ENCODE results near the gene STYK1. TPM values are rescaled to one million over a fixed set of nuclear protein-coding genes. Genes with fewer than 3 reads are reported as not detected.

The STYK1 gene
- total and polyA plus RNA-seq, 9 of the 15 experiments (the other 6 are each of a cell fraction or from before 2014, with no cell fraction given): 0.31 to 1.8 (median 0.64) TPM

DNA sequence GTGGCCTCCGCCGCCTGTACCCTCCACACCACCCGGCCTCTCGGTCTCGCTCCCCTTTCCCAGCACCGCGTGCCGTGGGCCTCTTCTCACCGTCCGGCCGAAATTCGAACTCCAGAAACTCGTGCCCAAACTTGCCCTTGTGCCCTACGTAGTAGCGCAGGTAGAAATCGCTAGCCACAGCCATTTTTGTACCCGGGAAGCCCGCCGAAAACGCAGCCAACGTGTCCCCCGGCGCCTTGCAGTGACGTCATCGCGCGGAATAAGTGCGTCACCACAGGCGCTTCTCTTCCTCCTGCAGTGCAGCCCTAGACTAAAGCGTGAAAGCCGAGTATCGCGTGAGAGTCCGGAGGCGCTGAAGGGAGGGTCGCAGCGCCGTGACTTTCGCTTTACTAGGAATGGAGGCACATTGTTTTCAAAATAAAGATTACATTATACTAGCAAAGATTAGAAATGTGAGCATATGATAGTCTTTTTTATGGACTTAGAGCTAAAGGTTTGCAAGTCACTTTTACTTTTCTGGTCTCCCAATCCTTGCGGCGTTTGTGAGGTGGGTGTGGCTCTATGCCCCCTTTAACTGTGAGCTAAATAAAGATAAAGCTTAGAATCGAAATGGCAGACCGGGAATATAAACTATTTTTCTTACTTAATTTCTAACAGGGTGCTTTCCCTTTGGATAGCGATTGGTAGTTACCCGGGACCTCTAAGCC lies 60.4 kb downstream of the STYK1 start, which contains the start of gene MAGOHB (continued):
- TF ChIP-seq, protein P1, sequence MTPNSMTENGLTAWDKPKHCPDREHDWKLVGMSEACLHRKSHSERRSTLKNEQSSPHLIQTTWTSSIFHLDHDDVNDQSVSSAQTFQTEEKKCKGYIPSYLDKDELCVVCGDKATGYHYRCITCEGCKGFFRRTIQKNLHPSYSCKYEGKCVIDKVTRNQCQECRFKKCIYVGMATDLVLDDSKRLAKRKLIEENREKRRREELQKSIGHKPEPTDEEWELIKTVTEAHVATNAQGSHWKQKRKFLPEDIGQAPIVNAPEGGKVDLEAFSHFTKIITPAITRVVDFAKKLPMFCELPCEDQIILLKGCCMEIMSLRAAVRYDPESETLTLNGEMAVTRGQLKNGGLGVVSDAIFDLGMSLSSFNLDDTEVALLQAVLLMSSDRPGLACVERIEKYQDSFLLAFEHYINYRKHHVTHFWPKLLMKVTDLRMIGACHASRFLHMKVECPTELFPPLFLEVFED (CRISPR knock-in tag; conservative IDR thresholded peaks at IDR 0.05): no peak
- TF ChIP-seq ZSCAN32 (CRISPR knock-in tag; IDR thresholded peaks at IDR 0.05) (no peak), ZNF707 (CRISPR knock-in tag; conservative IDR thresholded peaks at IDR 0.05) (no peak), SIN3A (IDR thresholded peaks at IDR 0.05; ENCODE audit: borderline replicate concordance in 2 of 2, control insufficient read depth in 1 of 2, low read depth in 2 of 2, low read length in 2 of 2) (peak; percentile 66 to 89; a peak in 3 of 4 replicates), CAMTA2 (CRISPR knock-in tag; conservative IDR thresholded peaks at IDR 0.05) (no peak)

DNA sequence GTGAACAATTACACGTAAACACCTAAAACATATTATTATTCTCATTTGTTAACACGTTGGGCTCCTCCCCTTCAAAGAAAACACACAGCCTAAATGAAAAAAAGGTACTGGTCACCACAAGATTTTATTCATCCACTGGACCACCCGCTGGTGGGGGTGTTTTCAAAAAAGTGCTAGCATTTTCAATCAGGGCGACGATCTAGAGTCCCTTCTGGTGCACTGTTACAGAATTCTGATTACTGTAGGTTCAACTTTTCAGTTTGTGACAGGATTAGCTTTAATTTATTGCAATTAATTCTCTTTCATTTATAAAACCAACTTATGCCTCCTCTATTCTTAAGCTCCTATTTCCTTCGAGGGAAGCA lies 60.9 kb downstream of the STYK1 start:
- Histone ChIP-seq H4K20me1 (replicated peaks; ENCODE audit: control insufficient read depth, insufficient read depth, low read length) (no peaks in the 10 kb centered on the region), H3K9ac (ENCODE audit: insufficient read depth in 1 of 2, low read depth in 2 of 2, low read length in 2 of 2) (peak overlapping the region; percentile 95 to 98), H3K36me3 (ENCODE audit: control insufficient read depth, insufficient read depth, low read length) (peaks cover 41% of the 10 kb centered on the region; the same call in 2 of the 3 replicates), H3K9me1 (ENCODE audit: control insufficient read depth, insufficient read depth, low read length) (no peaks in the 10 kb centered on the region), H3K79me2 (ENCODE audit: control insufficient read depth, insufficient read depth, low read length) (peaks cover 27% of the 10 kb centered on the region), H3K4me2 (ENCODE audit: insufficient read depth, low read length) (peak overlapping the region; percentile 91), H3K27ac (ENCODE audit: extremely low read depth, low read depth, low read length) (peak overlapping the region; percentile 95), H3K4me3 (peak overlapping the region; percentile 73), H3K9me3 (replicated peaks; ENCODE audit: control insufficient read depth, insufficient read depth, low read depth, low read length) (no peaks in the 10 kb centered on the region), H3K4me1 (replicated peaks in 1 of 2; ENCODE audit: control insufficient read depth in 2 of 2, insufficient read depth in 2 of 2, low read length in 2 of 2) (peaks cover 0 to 2% of the 10 kb centered on the region in 2 experiments; a peak in 3 of 5 replicates), H2AFZ (ENCODE audit: low read depth, low read length) (peak overlapping the region; percentile 95), H3K27me3 (ENCODE audit: control insufficient read depth in 2 of 2, insufficient read depth in 2 of 2, low read length in 2 of 2) (no peaks in the 10 kb centered on the region)
- TF ChIP-seq ARID2 (IDR thresholded peaks at IDR 0.05) (no peak), CSDE1 (IDR thresholded peaks at IDR 0.05) (no peak), RBM15 (IDR thresholded peaks at IDR 0.05; ENCODE audit: insufficient read depth, low read length) (no peak), MTA3 (IDR thresholded peaks at IDR 0.05; ENCODE audit: borderline replicate concordance) (no peak), LARP7 (IDR thresholded peaks at IDR 0.05) (0 out of 2 replicates have a peak, but pooled peaks have one; percentile 4), ZNF586 (CRISPR knock-in tag; conservative IDR thresholded peaks at IDR 0.05) (no peak), TBL1XR1 (IDR thresholded peaks at IDR 0.05; ENCODE audit: low read length in 2 of 2) (no peak)
- TF ChIP-seq, protein P1 (CRISPR knock-in tag; conservative IDR thresholded peaks at IDR 0.05): no peak
- ChIA-PET POLR2A (interaction anchor here (0.6 to 1.2 kb wide), 2 partner anchors 127 to 137 kb away, joined by 4 to 5 read pairs; no protein-coding TSS in a partner anchor), CTCF (ENCODE audit: low intra/inter-chr PET ratio) (interaction anchor here (1.2 kb wide), 1 partner anchor 138 kb away, joined by 3 read pairs; no protein-coding TSS in a partner anchor)
- WGBS (ENCODE audit: insufficient coverage, low coverage, missing lambda C conversion rate): 0% methylated on average over 6 of the region's 6 CpGs
- TSS peak; percentile 69 for BruUV-seq (replicated peaks)
- FAIRE-seq (no peak), ATAC-seq (peak; percentile 6; the same call in 1 of the 3 replicates), DNase-seq (ENCODE audit: extremely low read depth in 1 of 4, low spot score in 3 of 4) (peak; percentile 8 to 28 (median 21))
- in situ Hi-C loops (cut with MboI) (no loop called here), intact Hi-C loops (cut with micrococcal nuclease) (loop anchor here (2.0 kb wide), 1 partner anchor 62 kb away; the partner anchor contains the start of gene STYK1)

All from K562 (cell line).